HCT116 (cell line): ENCODE measurements around the gene ARSG. TPM values are rescaled to one million over a fixed set of nuclear protein-coding genes. Genes with fewer than 3 reads are reported as not detected.

Experiments
- ATAC-seq: fragments of 200-7000 bp; cut with Tn5 transposase; 2 replicates; pipeline ENCODE4 v1.9.1; 2020; ENCODE audit warnings: mild to moderate bottlenecking, moderate library complexity
- BruUV-seq: library from RNA; stranded (reverse); fragments of 400-500 nt; replicated peaks from 2 replicates; lab custom pipeline; 2021; lab: Mats Ljungman, UMichigan
- CTCF ChIA-PET: fragments of 300-600 bp; sonication (Branson Sonifier 250); formaldehyde crosslinking; loops from one replicate; lab custom pipeline; 2021; ENCODE audit warnings: antibody characterized with exemption; lab: Charles Lee
- POLR2A ChIA-PET: fragments of 300-600, 350-600 bp; sonication (Branson Sonifier 250); formaldehyde crosslinking; loops from one replicate; lab custom pipeline; 2021; ENCODE audit warnings: antibody characterized with exemption; lab: Charles Lee
- RAD21 ChIA-PET, 2 experiments: fragments of 300-600 bp; sonication (Branson Sonifier 250); formaldehyde crosslinking; loops; one replicate each; lab custom pipeline; 2023; ENCODE audit warnings: low total read pairs in 2 of 2; ENCODE audit not compliant: uncharacterized antibody in 2 of 2, unreplicated experiment in 2 of 2, low non-redundant PET in 1 of 2; lab: Charles Lee
- DNase-seq: peaks from one replicate; pipeline ENCODE4 v3.0.0-alpha.2; 2010; ENCODE audit warnings: low read depth, low spot score
- H2AFZ ChIP-seq: fragments of 200-600 bp; shearing (Covaris generic), sonication (generic); 2 replicates; pipeline ENCODE4 v1.6.1; 2017; ENCODE audit warnings: low read depth, mixed run types, mixed read lengths, antibody characterized with exemption, low read length; ENCODE audit not compliant: poor library complexity, severe bottlenecking
- H3K27ac ChIP-seq: 2 replicates; pipeline ENCODE4 v1.5.1; 2012; ENCODE audit warnings: low read depth, low read length
- H3K27me3 ChIP-seq: fragments of 200-600 bp; sonication (generic); 2 replicates; pipeline ENCODE4 v1.6.1; 2016; ENCODE audit warnings: mixed run types, low read length, mixed read lengths; ENCODE audit not compliant: insufficient read depth
- H3K36me3 ChIP-seq, 2 experiments: fragments of 200-500 bp in 1 of 2; fragments of 200-600 bp in 1 of 2; sonication (Bioruptor generic) in 1 of 2; sonication (generic) in 1 of 2; 2 replicates each; pipeline versions ENCODE4 v1.5.1 to v1.6.1; 2014 to 2016; ENCODE audit warnings: low read length in 2 of 2, inconsistent platforms in 1 of 2, mixed read lengths in 1 of 2, mixed run types in 1 of 2; ENCODE audit not compliant: insufficient read depth in 2 of 2, control insufficient read depth in 1 of 2
- H3K4me1 ChIP-seq, 2 experiments: fragments of 200-600 bp in 1 of 2; sonication (generic) in 1 of 2; 2 replicates each; pipeline versions ENCODE4 v1.5.1 to v1.6.1; 2012 to 2017; ENCODE audit warnings: low read length in 2 of 2, inconsistent platforms in 1 of 2, mild to moderate bottlenecking in 1 of 2, mixed read lengths in 1 of 2, mixed run types in 1 of 2, moderate library complexity in 1 of 2; ENCODE audit not compliant: insufficient read depth in 2 of 2, control insufficient read depth in 1 of 2
- H3K4me2 ChIP-seq: fragments of 200-600 bp; sonication (generic); 2 replicates; pipeline ENCODE4 v1.6.1; 2017; ENCODE audit warnings: mixed run types, low read length, mixed read lengths
- H3K4me3 ChIP-seq, 2 experiments: fragments of 200-600 bp in 1 of 2; sonication (generic) in 1 of 2; replicated peaks in 1 of 2; 2 replicates each; pipeline ENCODE4 v1.5.1; 2011 to 2016; ENCODE audit warnings: low read length in 2 of 2, control low read depth in 1 of 2, low read depth in 1 of 2, mild to moderate bottlenecking in 1 of 2, mixed read lengths in 1 of 2, mixed run types in 1 of 2
- H3K79me2 ChIP-seq: fragments of 200-600 bp; sonication (generic); 2 replicates; pipeline ENCODE4 v1.6.1; 2017; ENCODE audit warnings: mild to moderate bottlenecking, mixed run types, low read length, moderate library complexity, mixed read lengths; ENCODE audit not compliant: insufficient read depth
- H3K9ac ChIP-seq: fragments of 200-600 bp; sonication (generic); 2 replicates; pipeline ENCODE4 v1.6.1; 2016; ENCODE audit warnings: low read length, mixed read lengths
- H3K9me2 ChIP-seq: fragments of 200-600 bp; sonication (generic), shearing (Covaris generic); 2 replicates; pipeline ENCODE4 v1.6.1; 2017; ENCODE audit warnings: mixed run types, mild to moderate bottlenecking, moderate library complexity; ENCODE audit not compliant: insufficient read depth
- H3K9me3 ChIP-seq, 2 experiments: fragments of 200-500 bp in 1 of 2; fragments of 200-600 bp in 1 of 2; sonication (Bioruptor generic) in 1 of 2; sonication (generic) in 1 of 2; 2 replicates each; pipeline ENCODE4 v1.6.1; 2014 to 2017; ENCODE audit warnings: low read length in 2 of 2, mixed read lengths in 2 of 2, inconsistent platforms in 1 of 2, low read depth in 1 of 2, mild to moderate bottlenecking in 1 of 2, mixed run types in 1 of 2, moderate library complexity in 1 of 2; ENCODE audit not compliant: control insufficient read depth in 1 of 2, insufficient read depth in 1 of 2
- H4K20me1 ChIP-seq: fragments of 200-600 bp; sonication (generic), shearing (Covaris generic); 2 replicates; pipeline ENCODE4 v1.6.1; 2017; ENCODE audit warnings: mixed run types, mild to moderate bottlenecking, moderate library complexity; ENCODE audit not compliant: insufficient read depth
- CEBPB ChIP-seq: IDR thresholded peaks from 2 replicates; pipeline ENCODE4 v1.6.1; 2012; ENCODE audit warnings: low read depth
- CTCF ChIP-seq, 3 experiments: fragments of 200-600 bp in 1 of 3; sonication (generic) in 1 of 3; IDR thresholded peaks in 2 of 3; conservative IDR thresholded peaks in 1 of 3; 2 replicates each; pipeline ENCODE4 v1.5.1; 2012 to 2017; ENCODE audit warnings: low read depth in 2 of 3, low read length in 2 of 3, antibody characterized with exemption in 1 of 3, borderline replicate concordance in 1 of 3, control low read depth in 1 of 3, mild to moderate bottlenecking in 1 of 3, mixed read lengths in 1 of 3, mixed run types in 1 of 3, moderate library complexity in 1 of 3; ENCODE audit not compliant: insufficient read depth in 1 of 3
- ELF1 ChIP-seq: IDR thresholded peaks from 2 replicates; pipeline ENCODE4 v1.6.1; 2012; ENCODE audit warnings: low read depth, borderline replicate concordance
- EZH2phosphoT487 ChIP-seq: fragments of 200-600 bp; IDR thresholded peaks from 2 replicates; pipeline ENCODE4 v1.6.1; 2018; ENCODE audit warnings: antibody characterized with exemption, borderline replicate concordance
- FOSL1 ChIP-seq: IDR thresholded peaks from 2 replicates; pipeline ENCODE4 v1.6.1; 2012; ENCODE audit warnings: low read depth
- JUND ChIP-seq: IDR thresholded peaks from 2 replicates; pipeline ENCODE4 v1.6.1; 2012
- POLR2A ChIP-seq: IDR thresholded peaks from 2 replicates; pipeline ENCODE4 v1.7.0; 2011; ENCODE audit warnings: borderline replicate concordance; ENCODE audit not compliant: insufficient read depth, insufficient read length; ENCODE audit errors: extremely low read depth
- RAD21 ChIP-seq: IDR thresholded peaks from 2 replicates; pipeline ENCODE4 v1.6.1; 2012; ENCODE audit warnings: low read depth, mild to moderate bottlenecking
- REST ChIP-seq: IDR thresholded peaks from 2 replicates; pipeline ENCODE4 v1.6.1; 2012; ENCODE audit warnings: low read depth
- SP1 ChIP-seq: IDR thresholded peaks from 2 replicates; pipeline ENCODE4 v1.6.1; 2012; ENCODE audit warnings: low read depth
- SRF ChIP-seq: IDR thresholded peaks from 2 replicates; pipeline ENCODE4 v1.6.1; 2012; ENCODE audit warnings: low read depth
- TCF7L2 ChIP-seq: IDR thresholded peaks from 2 replicates; pipeline ENCODE4 v1.7.0; 2011; ENCODE audit warnings: borderline replicate concordance, inconsistent platforms; ENCODE audit not compliant: insufficient read depth, insufficient read length; ENCODE audit errors: extremely low read depth
- YY1 ChIP-seq: IDR thresholded peaks from 2 replicates; pipeline ENCODE4 v1.6.1; 2011; ENCODE audit warnings: low read length, low read depth, moderate library complexity, mild to moderate bottlenecking; ENCODE audit not compliant: insufficient replicate concordance; ENCODE audit errors: extremely low read depth
- ZBTB33 ChIP-seq: IDR thresholded peaks from 2 replicates; pipeline ENCODE4 v1.6.1; 2011; ENCODE audit warnings: mild to moderate bottlenecking, low read length, moderate library complexity; ENCODE audit not compliant: insufficient replicate concordance; ENCODE audit errors: extremely low read depth
- ZFX ChIP-seq: fragments of 450-650 bp; IDR thresholded peaks from 2 replicates; pipeline ENCODE4 v1.6.1; 2017
- intact Hi-C: fragments of 100-400 bp; cut with micrococcal nuclease; formaldehyde crosslinking; loops from 2 replicates; pipeline ENCODE4 v1.10.0; 2022
- total RNA-seq: library from RNA; stranded (reverse); gene quantifications from one replicate; pipeline ENCODE4 v1.2.1, GENCODE V29; 2021; ENCODE audit not compliant: unreplicated experiment
- TF ChIP-seq, protein P1 (sequence below): IDR thresholded peaks from 2 replicates; pipeline ENCODE4 v1.6.1; 2012

The ARSG gene
- total RNA-seq, 1 experiment from 2014 or later, result 17.1 TPM

- peak overlapping the region; percentile 92 for H3K27ac ChIP-seq
- 0 out of 2 replicates have a peak, but pooled peaks cover 6% of the 10 kb centered on the region for H3K79me2 ChIP-seq
- H3K27me3 ChIP-seq, result no peaks in the 10 kb centered on the region
- TF ChIP-seq RAD21, result no peak
- no peak for TF ChIP-seq ZFX
- no peak for TF ChIP-seq EZH2phosphoT487
- no peak for TF ChIP-seq REST
- no peak for TF ChIP-seq ZBTB33
- TF ChIP-seq SRF, result no peak
- TF ChIP-seq ELF1, result no peak
- TF ChIP-seq YY1, result no peak
- no peak for TF ChIP-seq CTCF (IDR thresholded peaks at IDR 0.05 in 2 of 3, conservative IDR thresholded peaks at IDR 0.05 in 1 of 3; ENCODE audit: borderline replicate concordance in 1 of 3, insufficient read depth in 1 of 3, low read depth in 2 of 3, low read length in 2 of 3)
- TF ChIP-seq FOSL1, result peak; percentile 49; the same call in 1 of the 2 replicates
- TF ChIP-seq POLR2A, result no peak
- no peak for TF ChIP-seq SP1
- no peak for TF ChIP-seq CEBPB
- TF ChIP-seq TCF7L2, result no peak
- TF ChIP-seq, protein P1, sequence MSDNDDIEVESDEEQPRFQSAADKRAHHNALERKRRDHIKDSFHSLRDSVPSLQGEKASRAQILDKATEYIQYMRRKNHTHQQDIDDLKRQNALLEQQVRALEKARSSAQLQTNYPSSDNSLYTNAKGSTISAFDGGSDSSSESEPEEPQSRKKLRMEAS, result no peak
- peak; percentile 41 for TF ChIP-seq JUND
- intact Hi-C loops, result no loop called here
- RAD21 ChIA-PET, result no interaction called here
- H3K9ac ChIP-seq, result no peak overlapping the region
- CTCF ChIA-PET, result interaction anchor here (1.2 to 1.6 kb wide), 2 partner anchors 20 to 111 kb away, joined by 3 to 5 read pairs; no protein-coding TSS in a partner anchor
- ATAC-seq (no peak), DNase-seq (no peak)
- H3K4me3 ChIP-seq, result no peak overlapping the region
- peak overlapping the region; percentile 96; the same call in 1 of the 2 replicates for H3K4me2 ChIP-seq
- H4K20me1 ChIP-seq, result no peaks in the 10 kb centered on the region
- H3K36me3 ChIP-seq, result no peaks in the 10 kb centered on the region
- H3K4me1 ChIP-seq, result peaks cover 42 to 59% of the 10 kb centered on the region in 2 experiments
- BruUV-seq, result no TSS peak
- no peaks in the 10 kb centered on the region for H3K9me2 ChIP-seq
- H3K9me3 ChIP-seq, result no peaks in the 10 kb centered on the region
- POLR2A ChIA-PET, result interaction anchor here (0.7 to 0.9 kb wide), 2 partner anchors 94 to 110 kb away, joined by 3 read pairs; no protein-coding TSS in a partner anchor
- no peak overlapping the region for H2AFZ ChIP-seq
Observed at GRCh38 chr17:68288375-68288774, 2.9 kb upstream of the ARSG start.
